Measurements from ENCODE around the gene FAM131B.

DNA sequence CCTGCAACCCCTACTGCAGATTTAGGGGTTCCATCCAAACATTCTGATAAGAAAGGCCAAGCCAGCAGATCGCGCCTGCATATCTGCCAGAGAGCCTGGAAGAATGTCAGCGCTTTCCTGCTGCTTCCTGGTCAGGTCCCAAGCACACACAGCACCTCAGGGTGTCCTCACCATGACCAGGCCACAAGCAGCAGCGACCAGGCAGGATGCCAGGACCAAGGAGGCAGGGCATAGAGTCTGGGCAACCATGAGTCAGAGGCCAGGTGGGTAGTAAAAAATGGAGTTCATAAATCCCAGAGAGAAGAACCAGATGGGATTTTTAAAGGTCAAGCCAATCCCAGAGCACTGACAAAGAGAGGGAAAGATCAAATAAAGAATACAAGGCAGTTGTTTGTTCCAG is 5.5 kb upstream of the FAM131B start:
- TF ChIP-seq ZNF41 (CRISPR knock-in tag; conservative IDR thresholded peaks at IDR 0.05) (no peak), ZNF584 (CRISPR knock-in tag; IDR thresholded peaks at IDR 0.05; ENCODE audit: low read depth) (no peak), KDM5B (IDR thresholded peaks at IDR 0.05; ENCODE audit: insufficient replicate concordance, low read depth, low read length) (no peak), FOXP4 (CRISPR knock-in tag; IDR thresholded peaks at IDR 0.05; ENCODE audit: borderline replicate concordance) (no peak), USF1 (CRISPR knock-in tag; IDR thresholded peaks at IDR 0.05) (no peak), FOXM1 (IDR thresholded peaks at IDR 0.05; ENCODE audit: low read depth) (no peak), FOXM1 (CRISPR knock-in tag; IDR thresholded peaks at IDR 0.05; ENCODE audit: low read depth) (no peak), STAT5B (CRISPR knock-in tag; IDR thresholded peaks at IDR 0.05) (no peak), HDAC8 (tag; IDR thresholded peaks at IDR 0.05) (no peak), CREM (IDR thresholded peaks at IDR 0.05; ENCODE audit: low read depth) (no peak), ZBTB1 (CRISPR knock-in tag; IDR thresholded peaks at IDR 0.05; ENCODE audit: borderline replicate concordance, low read depth) (no peak), MAFG (tag; conservative IDR thresholded peaks at IDR 0.05) (no peak), POU5F1 (IDR thresholded peaks at IDR 0.05; ENCODE audit: borderline replicate concordance, low read depth, low read length, partially characterized antibody) (no peak)
- TF ChIP-seq, protein P1, sequence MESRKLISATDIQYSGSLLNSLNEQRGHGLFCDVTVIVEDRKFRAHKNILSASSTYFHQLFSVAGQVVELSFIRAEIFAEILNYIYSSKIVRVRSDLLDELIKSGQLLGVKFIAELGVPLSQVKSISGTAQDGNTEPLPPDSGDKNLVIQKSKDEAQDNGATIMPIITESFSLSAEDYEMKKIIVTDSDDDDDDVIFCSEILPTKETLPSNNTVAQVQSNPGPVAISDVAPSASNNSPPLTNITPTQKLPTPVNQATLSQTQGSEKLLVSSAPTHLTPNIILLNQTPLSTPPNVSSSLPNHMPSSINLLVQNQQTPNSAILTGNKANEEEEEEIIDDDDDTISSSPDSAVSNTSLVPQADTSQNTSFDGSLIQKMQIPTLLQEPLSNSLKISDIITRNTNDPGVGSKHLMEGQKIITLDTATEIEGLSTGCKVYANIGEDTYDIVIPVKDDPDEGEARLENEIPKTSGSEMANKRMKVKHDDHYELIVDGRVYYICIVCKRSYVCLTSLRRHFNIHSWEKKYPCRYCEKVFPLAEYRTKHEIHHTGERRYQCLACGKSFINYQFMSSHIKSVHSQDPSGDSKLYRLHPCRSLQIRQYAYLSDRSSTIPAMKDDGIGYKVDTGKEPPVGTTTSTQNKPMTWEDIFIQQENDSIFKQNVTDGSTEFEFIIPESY (CRISPR knock-in tag; IDR thresholded peaks at IDR 0.05): no peak
